MCF 10A (cell line): ENCODE data around the gene DAB1. TPM values are rescaled to one million over a fixed set of nuclear protein-coding genes. Genes with fewer than 3 reads are reported as not detected.

Source experiments
- BruUV-seq: library from RNA; stranded (reverse); fragments of 400-500 nt; replicated peaks from 2 replicates; lab custom pipeline; 2021; lab: Mats Ljungman, UMichigan
- CTCF ChIA-PET: fragments of 300-600 bp; sonication (Branson Sonifier 250); formaldehyde crosslinking; extraction: SDS; loops from one replicate; lab custom pipeline; 2021; ENCODE audit warnings: antibody characterized with exemption, inconsistent platforms; lab: Yijun Ruan, JAX
- POLR2A ChIA-PET: fragments of 300-600, 350-650 bp; sonication (Branson Sonifier 250); formaldehyde crosslinking; extraction: SDS; loops from one replicate; lab custom pipeline; 2020; ENCODE audit warnings: antibody characterized with exemption, inconsistent platforms; lab: Yijun Ruan, JAX
- DNase-seq: peaks from one replicate; pipeline ENCODE4 v3.0.0-alpha.2; 2018; ENCODE audit not compliant: unreplicated experiment
- H3K27ac Mint-ChIP-seq: one replicate; pipeline ENCODE4 v1.8.0; 2022; ENCODE audit warnings: mild to moderate bottlenecking, low read depth, mixed read lengths; ENCODE audit not compliant: unreplicated experiment
- H3K27me3 Mint-ChIP-seq: one replicate; pipeline ENCODE4 v1.8.0; 2022; ENCODE audit warnings: mixed read lengths; ENCODE audit not compliant: insufficient read depth, unreplicated experiment
- H3K36me3 Mint-ChIP-seq: one replicate; pipeline ENCODE4 v1.8.0; 2022; ENCODE audit warnings: mild to moderate bottlenecking, moderate library complexity, mixed read lengths; ENCODE audit not compliant: insufficient read depth, unreplicated experiment
- H3K4me1 Mint-ChIP-seq: one replicate; pipeline ENCODE4 v1.8.0; 2022; ENCODE audit warnings: mixed read lengths; ENCODE audit not compliant: insufficient read depth, unreplicated experiment
- H3K4me3 Mint-ChIP-seq: one replicate; pipeline ENCODE4 v1.8.0; 2022; ENCODE audit warnings: mild to moderate bottlenecking, moderate library complexity, mixed read lengths; ENCODE audit not compliant: unreplicated experiment
- H3K9me3 Mint-ChIP-seq: one replicate; pipeline ENCODE4 v1.8.0; 2022; ENCODE audit warnings: mixed read lengths; ENCODE audit not compliant: unreplicated experiment
- CTCF ChIP-seq: fragments of 200-600 bp; IDR thresholded peaks from one replicate; pipeline ENCODE4 v1.8.0; 2022; ENCODE audit warnings: antibody characterized with exemption, mild to moderate bottlenecking; ENCODE audit not compliant: unreplicated experiment
- intact Hi-C: fragments of 100-400 bp; cut with micrococcal nuclease; formaldehyde crosslinking; loops from 2 replicates; pipeline ENCODE4 v1.14.1; 2022
- total RNA-seq: library from RNA; stranded (reverse); gene quantifications from 2 replicates; pipeline ENCODE4 v1.2.3, GENCODE V29; 2022

Gene DAB1
- total RNA-seq, 1 experiment from 2014 or later = not detected

GRCh38 chr1:57265104-57265503 is 158.8 kb downstream of the DAB1 start:
- Mint-ChIP-seq H3K27ac (no peak overlapping the region), H3K9me3 (no peaks in the 10 kb centered on the region), H3K27me3 (no peaks in the 10 kb centered on the region), H3K36me3 (no peaks in the 10 kb centered on the region), H3K4me1 (no peaks in the 10 kb centered on the region), H3K4me3 (no peak overlapping the region)
- intact Hi-C loops = no loop called here
- ChIA-PET POLR2A (interaction anchor here (1.5 kb wide), 1 partner anchor 14 kb away, joined by 5 read pairs; no protein-coding TSS in a partner anchor), CTCF (interaction anchor here (0.8 kb wide), 1 partner anchor 514 kb away, joined by 3 read pairs; no protein-coding TSS in a partner anchor)
- no peak for DNase-seq
- no peak for TF ChIP-seq CTCF
- no TSS peak for BruUV-seq

GRCh38 chr1:57262472-57262871 is 161.4 kb downstream of the DAB1 start:
- no TSS peak for BruUV-seq

GRCh38 chr1:57258557-57259325 is 165.1 kb downstream of the DAB1 start:
- Mint-ChIP-seq H3K27me3 (no peaks in the 10 kb centered on the region), H3K36me3 (no peaks in the 10 kb centered on the region), H3K27ac (no peak overlapping the region), H3K4me3 (no peak overlapping the region), H3K9me3 (no peaks in the 10 kb centered on the region), H3K4me1 (peaks cover 4% of the 10 kb centered on the region)
- CTCF ChIA-PET = interaction anchor here (0.7 to 0.9 kb wide), 2 partner anchors 35 to 668 kb away, joined by 3 to 4 read pairs; no protein-coding TSS in a partner anchor
- intact Hi-C loops = no loop called here
- DNase-seq = no peak
- no peak for TF ChIP-seq CTCF
- POLR2A ChIA-PET = interaction anchor here (0.7 kb wide), 1 partner anchor 13 kb away, joined by 3 read pairs; no protein-coding TSS in a partner anchor
- no TSS peak for BruUV-seq

More at GRCh38 chr1:57262472-57262871, 161.4 kb downstream of the DAB1 start:
- ChIA-PET CTCF (interaction anchor here (0.6 to 1.5 kb wide), 3 partner anchors 9 to 79 kb away, joined by 3 to 4 read pairs (median 3); no protein-coding TSS in a partner anchor), POLR2A (no interaction called here)
- H3K9me3 Mint-ChIP-seq = no peaks in the 10 kb centered on the region
- no peaks in the 10 kb centered on the region for H3K27me3 Mint-ChIP-seq
- no peak for DNase-seq
- intact Hi-C loops = no loop called here
- no peak overlapping the region for H3K4me3 Mint-ChIP-seq
- H3K27ac Mint-ChIP-seq = no peak overlapping the region
- no peaks in the 10 kb centered on the region for H3K4me1 Mint-ChIP-seq
- H3K36me3 Mint-ChIP-seq = no peaks in the 10 kb centered on the region
- no peak for TF ChIP-seq CTCF

GRCh38 chr1:57255945-57256344 is 167.9 kb downstream of the DAB1 start:
- Mint-ChIP-seq H3K27me3 (no peaks in the 10 kb centered on the region), H3K4me1 (peaks cover 5% of the 10 kb centered on the region), H3K36me3 (no peaks in the 10 kb centered on the region), H3K27ac (no peak overlapping the region), H3K9me3 (no peaks in the 10 kb centered on the region), H3K4me3 (no peak overlapping the region)
- ChIA-PET POLR2A (interaction anchor here (0.7 to 1.1 kb wide), 2 partner anchors 12 to 18 kb away, joined by 3 to 4 read pairs; no protein-coding TSS in a partner anchor), CTCF (no interaction called here)
- TF ChIP-seq CTCF = no peak
- intact Hi-C loops = no loop called here
- BruUV-seq = no TSS peak
- no peak for DNase-seq
